Endothelial cell of umbilical vein (primary cell): ENCODE results near the gene PCNT. TPM values are rescaled to one million over a fixed set of nuclear protein-coding genes. Genes with fewer than 3 reads are reported as not detected.

ENCODE experiments used
- BruUV-seq: library from RNA; stranded (reverse); fragments of 400-500 nt; replicated peaks from 2 replicates; lab custom pipeline; 2021; lab: Mats Ljungman, UMichigan
- CTCF ChIA-PET: fragments of 300-600, 350-600 bp; sonication (Branson Sonifier 250); formaldehyde crosslinking; loops from one replicate; lab custom pipeline; 2021; ENCODE audit warnings: antibody characterized with exemption, inconsistent platforms; lab: Charles Lee
- POLR2A ChIA-PET: fragments of 300-600, 350-600 bp; sonication (Branson Sonifier 250); formaldehyde crosslinking; loops from one replicate; lab custom pipeline; 2021; ENCODE audit warnings: antibody characterized with exemption, inconsistent platforms; lab: Charles Lee
- DNase-seq: peaks from one replicate; pipeline ENCODE4 v3.0.0-alpha.2; 2011; ENCODE audit warnings: low read depth, low spot score
- FAIRE-seq: peaks from 2 replicates; lab custom pipeline; 2011; peaks lifted over from hg19 to GRCh38; lab: Jason Lieb, UNC
- H2AFZ ChIP-seq: 2 replicates; pipeline ENCODE4 v1.6.0; 2012; ENCODE audit warnings: low read depth, low read length, control low read depth, inconsistent platforms
- H3K27ac ChIP-seq: 2 replicates; pipeline ENCODE4 v1.5.1; 2011; ENCODE audit warnings: low read depth, mild to moderate bottlenecking, control low read depth, low read length, moderate library complexity; ENCODE audit not compliant: insufficient read depth
- H3K27me3 ChIP-seq, 2 experiments: 2 replicates each; pipeline versions ENCODE4 v1.6.0 to v1.6.1; 2011; ENCODE audit warnings: low read length in 2 of 2, mixed read lengths in 1 of 2; ENCODE audit not compliant: control insufficient read depth in 2 of 2, insufficient read depth in 2 of 2
- H3K36me3 ChIP-seq, 2 experiments: 2 replicates in 1 of 2; 3 replicates in 1 of 2; pipeline ENCODE4 v1.5.1; 2011; ENCODE audit warnings: low read length in 2 of 2, mild to moderate bottlenecking in 1 of 2, moderate library complexity in 1 of 2; ENCODE audit not compliant: control insufficient read depth in 2 of 2, insufficient read depth in 2 of 2; ENCODE audit errors: extremely low read depth in 1 of 2
- H3K4me1 ChIP-seq: 3 replicates; pipeline ENCODE4 v1.5.1; 2011; ENCODE audit warnings: mild to moderate bottlenecking, low read length; ENCODE audit not compliant: control insufficient read depth, insufficient read depth; ENCODE audit errors: extremely low read depth
- H3K4me2 ChIP-seq: 2 replicates; pipeline ENCODE4 v1.6.1; 2011; ENCODE audit warnings: low read length, control low read depth, mixed read lengths; ENCODE audit not compliant: insufficient read depth
- H3K4me3 ChIP-seq, 3 experiments: fragments of 200-600 bp in 1 of 3; sonication (generic), shearing (Covaris generic) in 1 of 3; replicated peaks in 1 of 3; 2 replicates each; pipeline ENCODE4 v1.5.1; 2011 to 2016; ENCODE audit warnings: control low read depth in 3 of 3, low read length in 3 of 3, mild to moderate bottlenecking in 2 of 3, inconsistent platforms in 1 of 3, low read depth in 1 of 3, moderate library complexity in 1 of 3; ENCODE audit not compliant: insufficient read depth in 1 of 3
- H3K79me2 ChIP-seq: 2 replicates; pipeline ENCODE4 v1.6.0; 2012; ENCODE audit warnings: low read length, inconsistent platforms; ENCODE audit not compliant: control insufficient read depth, insufficient read depth
- H3K9ac ChIP-seq: replicated peaks from 2 replicates; pipeline ENCODE3; 2011; ENCODE audit warnings: low read length, control low read depth; ENCODE audit not compliant: insufficient read depth; ENCODE audit errors: extremely low read depth
- H3K9me1 ChIP-seq: replicated peaks from 3 replicates; pipeline ENCODE4 v1.6.0; 2011; ENCODE audit warnings: mild to moderate bottlenecking, low read length; ENCODE audit not compliant: control insufficient read depth, insufficient read depth; ENCODE audit errors: extremely low read depth
- H3K9me3 ChIP-seq: replicated peaks from 2 replicates; pipeline ENCODE4 v1.5.1; 2012; ENCODE audit warnings: low read length, inconsistent platforms; ENCODE audit not compliant: control insufficient read depth, insufficient read depth
- H4K20me1 ChIP-seq: replicated peaks from 2 replicates; pipeline ENCODE3; 2011; ENCODE audit warnings: mild to moderate bottlenecking, low read length; ENCODE audit not compliant: control insufficient read depth, insufficient read depth; ENCODE audit errors: extremely low read depth
- EZH2 ChIP-seq: IDR thresholded peaks from 2 replicates; pipeline ENCODE4 v1.6.1; 2012; ENCODE audit warnings: borderline replicate concordance, low read depth, mild to moderate bottlenecking, moderate library complexity, low read length, inconsistent platforms; ENCODE audit not compliant: severe bottlenecking
- FOS ChIP-seq: IDR thresholded peaks from 2 replicates; pipeline ENCODE4 v1.6.1; 2011; ENCODE audit warnings: mild to moderate bottlenecking, low read length, moderate library complexity, borderline replicate concordance; ENCODE audit not compliant: insufficient read depth
- GATA2 ChIP-seq: IDR thresholded peaks from 2 replicates; pipeline ENCODE4 v1.7.0; 2011; ENCODE audit warnings: low read depth, mild to moderate bottlenecking, moderate library complexity, mixed read lengths, low read length; ENCODE audit not compliant: insufficient read length, insufficient read depth
- JUN ChIP-seq: IDR thresholded peaks from 2 replicates; pipeline ENCODE4 v1.6.1; 2011; ENCODE audit warnings: borderline replicate concordance, low read depth; ENCODE audit not compliant: insufficient read length, insufficient read depth
- MYC ChIP-seq: IDR thresholded peaks from one replicate; pipeline ENCODE4 v1.6.1; 2011; ENCODE audit warnings: mild to moderate bottlenecking, low read depth, low read length
- POLR2A ChIP-seq: IDR thresholded peaks from 2 replicates; pipeline ENCODE4 v1.6.1; 2012; ENCODE audit warnings: low read depth, mild to moderate bottlenecking, control low read depth, low read length
- POLR2AphosphoS5 ChIP-seq: IDR thresholded peaks from 2 replicates; pipeline ENCODE4 v1.6.1; 2012; ENCODE audit warnings: low read depth, mild to moderate bottlenecking, control low read depth, low read length, moderate library complexity; ENCODE audit not compliant: insufficient read depth
- dilution Hi-C: fragments of 300-500 bp; cut with MboI; formaldehyde crosslinking; loops from one replicate; pipeline ENCODE4 v1.15.0; 2019; ENCODE audit warnings: low sequenced_read_pairs; ENCODE audit not compliant: extremely low pct_ligation_motif_present
- intact Hi-C: fragments of 100-400 bp; cut with micrococcal nuclease; formaldehyde crosslinking; loops from one replicate; pipeline ENCODE4 v1.10.0; 2022
- polyA plus RNA-seq, 4 experiments: library from polyadenylated mRNA; depleted of rRNA in 3 of 4; stranded (reverse) in 3 of 4; unstranded in 1 of 4; fragments of >200 nt; gene quantifications; 2 replicates each; pipeline versions ENCODE4 v1.2.1 to v1.2.3, GENCODE V29; 2011 to 2012; ENCODE audit warnings: missing spikeins in 1 of 4
- total RNA-seq: library from RNA; stranded (reverse); gene quantifications from 2 replicates; pipeline ENCODE4 v1.2.3, GENCODE V29; 2021
- TF ChIP-seq, protein P1 (sequence below): IDR thresholded peaks from 2 replicates; pipeline ENCODE4 v1.6.1; 2011; ENCODE audit not compliant: insufficient read depth, insufficient read length
- TF ChIP-seq, protein P2 (sequence below), 2 donors: IDR thresholded peaks; 1 replicate in 1 of 2; 2 replicates in 1 of 2; pipeline ENCODE4 v1.5.1; 2011; ENCODE audit warnings: low read length in 2 of 2, mild to moderate bottlenecking in 2 of 2, moderate library complexity in 2 of 2, control low read depth in 1 of 2, inconsistent platforms in 1 of 2, low read depth in 1 of 2; ENCODE audit not compliant: insufficient read depth in 1 of 2; ENCODE audit errors: extremely low read depth in 1 of 2

Gene PCNT
- total and polyA plus RNA-seq, 2 donors (not counting 3 experiments of a cell fraction or from before 2014, with no cell fraction given): 9.6 to 49.5 TPM

DNA sequence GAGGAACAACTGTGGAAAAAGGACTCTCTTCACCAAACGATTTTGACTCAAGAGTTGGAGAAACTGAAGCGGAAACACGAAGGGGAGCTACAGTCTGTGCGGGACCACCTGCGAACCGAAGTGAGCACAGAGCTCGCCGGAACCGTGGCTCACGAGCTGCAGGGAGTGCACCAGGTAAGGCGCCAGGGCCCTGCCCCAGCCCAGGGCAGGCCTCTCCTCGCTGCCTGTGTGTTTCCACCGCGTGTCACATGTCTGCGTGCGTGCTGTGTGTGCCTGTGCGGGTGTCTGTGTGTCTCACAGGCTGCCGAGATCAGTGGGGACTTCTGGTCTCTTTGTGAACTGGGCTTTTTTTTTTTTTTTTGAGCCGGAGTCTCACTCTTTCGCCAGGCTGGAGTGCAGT lies 43.0 kb downstream of the PCNT start:
- Histone ChIP-seq H3K4me2 (no peak overlapping the region), H3K4me3 (no peak overlapping the region), H3K27me3 (no peaks in the 10 kb centered on the region), H3K9me1 (no peaks in the 10 kb centered on the region), H3K27ac (no peak overlapping the region), H3K9me3 (no peaks in the 10 kb centered on the region), H3K36me3 (peaks cover 4 to 17% of the 10 kb centered on the region in 2 experiments), H3K9ac (no peak overlapping the region), H2AFZ (no peak overlapping the region), H3K79me2 (peaks cover 5% of the 10 kb centered on the region), H4K20me1 (no peaks in the 10 kb centered on the region), H3K4me1 (no peaks in the 10 kb centered on the region)
- no TSS peak for BruUV-seq
- FAIRE-seq: no peak
- dilution Hi-C loops (no loop called here), intact Hi-C loops (no loop called here)
- TF ChIP-seq EZH2 (no peak), FOS (no peak), POLR2A (no peak), MYC (no peak), GATA2 (no peak), POLR2AphosphoS5 (no peak), JUN (no peak)
- TF ChIP-seq, protein P1, sequence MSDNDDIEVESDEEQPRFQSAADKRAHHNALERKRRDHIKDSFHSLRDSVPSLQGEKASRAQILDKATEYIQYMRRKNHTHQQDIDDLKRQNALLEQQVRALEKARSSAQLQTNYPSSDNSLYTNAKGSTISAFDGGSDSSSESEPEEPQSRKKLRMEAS: no peak
- TF ChIP-seq, protein P2, sequence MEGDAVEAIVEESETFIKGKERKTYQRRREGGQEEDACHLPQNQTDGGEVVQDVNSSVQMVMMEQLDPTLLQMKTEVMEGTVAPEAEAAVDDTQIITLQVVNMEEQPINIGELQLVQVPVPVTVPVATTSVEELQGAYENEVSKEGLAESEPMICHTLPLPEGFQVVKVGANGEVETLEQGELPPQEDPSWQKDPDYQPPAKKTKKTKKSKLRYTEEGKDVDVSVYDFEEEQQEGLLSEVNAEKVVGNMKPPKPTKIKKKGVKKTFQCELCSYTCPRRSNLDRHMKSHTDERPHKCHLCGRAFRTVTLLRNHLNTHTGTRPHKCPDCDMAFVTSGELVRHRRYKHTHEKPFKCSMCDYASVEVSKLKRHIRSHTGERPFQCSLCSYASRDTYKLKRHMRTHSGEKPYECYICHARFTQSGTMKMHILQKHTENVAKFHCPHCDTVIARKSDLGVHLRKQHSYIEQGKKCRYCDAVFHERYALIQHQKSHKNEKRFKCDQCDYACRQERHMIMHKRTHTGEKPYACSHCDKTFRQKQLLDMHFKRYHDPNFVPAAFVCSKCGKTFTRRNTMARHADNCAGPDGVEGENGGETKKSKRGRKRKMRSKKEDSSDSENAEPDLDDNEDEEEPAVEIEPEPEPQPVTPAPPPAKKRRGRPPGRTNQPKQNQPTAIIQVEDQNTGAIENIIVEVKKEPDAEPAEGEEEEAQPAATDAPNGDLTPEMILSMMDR (IDR thresholded peaks at IDR 0.05; ENCODE audit: extremely low read depth in 1 of 2, insufficient read depth in 1 of 2, low read depth in 1 of 2, low read length in 2 of 2): no peak
- ChIA-PET POLR2A (no interaction called here), CTCF (no interaction called here)
- DNase-seq: no peak
